Hepatocyte (in vitro differentiated cells): ENCODE data around the gene ABLIM2.

ENCODE experiments used
- CTCF ChIP-seq: fragments of 200-600 bp; sonication (generic); IDR thresholded peaks from 2 replicates; pipeline ENCODE4 v1.5.1; 2016; ENCODE audit warnings: antibody characterized with exemption, mild to moderate bottlenecking; ENCODE audit not compliant: poor library complexity
- EZH2 ChIP-seq: fragments of 200-600 bp; sonication (generic); IDR thresholded peaks from 2 replicates; pipeline ENCODE4 v1.6.1; 2016; ENCODE audit warnings: antibody characterized with exemption, mild to moderate bottlenecking, borderline replicate concordance
- EZH2phosphoT487 ChIP-seq: fragments of 200-600 bp; sonication (generic); IDR thresholded peaks from one replicate; pipeline ENCODE4 v1.6.1; 2018; ENCODE audit warnings: antibody characterized with exemption, mild to moderate bottlenecking, low read depth, moderate library complexity; ENCODE audit not compliant: unreplicated experiment, severe bottlenecking

GRCh38 chr4:8081171-8081570 is 77.4 kb downstream of the ABLIM2 start:
- TF ChIP-seq CTCF (no peak), EZH2 (no peak), EZH2phosphoT487 (no peak)
